WTC11 (cell line): ENCODE measurements around the gene CNOT1. TPM values are rescaled to one million over a fixed set of nuclear protein-coding genes. Genes with fewer than 3 reads are reported as not detected.

ENCODE experiments used
- ATAC-seq: fragments of 200-7000 bp; cut with Tn5 transposase; 2 replicates; pipeline ENCODE4 v1.10.0; 2021; ENCODE audit warnings: mild to moderate bottlenecking, moderate library complexity
- CTCF ChIA-PET: fragments of 300-600 bp; sonication (Branson Sonifier 250); formaldehyde crosslinking; loops from one replicate; lab custom pipeline; 2021; ENCODE audit warnings: antibody characterized with exemption; lab: Charles Lee
- POLR2A ChIA-PET: fragments of 350-600 bp; sonication (Branson Sonifier 250); formaldehyde crosslinking; loops from one replicate; lab custom pipeline; 2021; ENCODE audit warnings: antibody characterized with exemption; lab: Charles Lee
- DNase-seq: peaks from one replicate; pipeline ENCODE4 v3.0.0; 2021; ENCODE audit warnings: low spot score
- H3K27ac Mint-ChIP-seq: 2 replicates; pipeline ENCODE4 v1.8.0; 2021; ENCODE audit warnings: mixed read lengths
- H3K27me3 Mint-ChIP-seq: 2 replicates; pipeline ENCODE4 v1.8.0; 2021; ENCODE audit warnings: low read depth, mild to moderate bottlenecking, moderate library complexity, mixed read lengths
- H3K36me3 Mint-ChIP-seq: 2 replicates; pipeline ENCODE4 v1.8.0; 2021; ENCODE audit warnings: mixed read lengths
- H3K4me1 Mint-ChIP-seq: 2 replicates; pipeline ENCODE4 v1.8.0; 2022; ENCODE audit warnings: mixed read lengths
- H3K4me3 Mint-ChIP-seq: 2 replicates; pipeline ENCODE4 v1.8.0; 2021; ENCODE audit warnings: mild to moderate bottlenecking, moderate library complexity, mixed read lengths
- H3K9me3 Mint-ChIP-seq: 2 replicates; pipeline ENCODE4 v1.8.0; 2021; ENCODE audit warnings: mixed read lengths
- AR ChIP-seq: fragments of 250-450 bp; sonication (Bioruptor Pico); IDR thresholded peaks from 2 replicates; pipeline ENCODE4 v1.9.0; 2021; ENCODE audit warnings: mild to moderate bottlenecking
- ATF1 ChIP-seq: sonication (generic); formaldehyde crosslinking; IDR thresholded peaks from 2 replicates; pipeline ENCODE4 v1.8.1; 2023; ENCODE audit warnings: mild to moderate bottlenecking, moderate library complexity, missing genetic modification reagents
- ELF4 ChIP-seq: sonication (generic); formaldehyde crosslinking; IDR thresholded peaks from 2 replicates; pipeline ENCODE4 v1.8.1; 2022; ENCODE audit warnings: low read depth, mild to moderate bottlenecking, moderate library complexity, missing genetic modification reagents
- FOXK1 ChIP-seq: sonication (generic); formaldehyde crosslinking; IDR thresholded peaks from 2 replicates; pipeline ENCODE4 v1.8.0; 2022; ENCODE audit warnings: mild to moderate bottlenecking, moderate library complexity, missing genetic modification reagents
- GTF2I ChIP-seq: fragments of 250-450 bp; sonication (Bioruptor Pico); conservative IDR thresholded peaks from 2 replicates; pipeline ENCODE4 v1.4.0; 2021; ENCODE audit warnings: mild to moderate bottlenecking
- JUN ChIP-seq: sonication (generic); formaldehyde crosslinking; IDR thresholded peaks from 2 replicates; pipeline ENCODE4 v1.8.0; 2023; ENCODE audit warnings: mild to moderate bottlenecking, missing genetic modification reagents
- KAT7 ChIP-seq: sonication (generic); formaldehyde crosslinking; IDR thresholded peaks from 2 replicates; pipeline ENCODE4 v1.8.1; 2023; ENCODE audit warnings: missing genetic modification reagents, mild to moderate bottlenecking, borderline replicate concordance
- MAX ChIP-seq: sonication (generic); formaldehyde crosslinking; IDR thresholded peaks from 2 replicates; pipeline ENCODE4 v1.8.0; 2022; ENCODE audit warnings: mild to moderate bottlenecking, missing genetic modification reagents
- MXD4 ChIP-seq: fragments of 250-450 bp; sonication (Bioruptor Pico); IDR thresholded peaks from 2 replicates; pipeline ENCODE4 v1.8.0; 2021; ENCODE audit warnings: mild to moderate bottlenecking, moderate library complexity, borderline replicate concordance
- NFATC4 ChIP-seq: fragments of 250-450 bp; sonication (Bioruptor Pico); IDR thresholded peaks from 2 replicates; pipeline ENCODE4 v1.9.0; 2021; ENCODE audit warnings: mild to moderate bottlenecking
- NFE2L1 ChIP-seq: sonication (generic); formaldehyde crosslinking; IDR thresholded peaks from 2 replicates; pipeline ENCODE4 v1.8.1; 2023; ENCODE audit warnings: missing genetic modification reagents
- NFYB ChIP-seq: sonication (generic); formaldehyde crosslinking; conservative IDR thresholded peaks from 2 replicates; pipeline ENCODE4 v1.8.0; 2022; ENCODE audit warnings: low read depth, missing genetic modification reagents
- NR1H2 ChIP-seq: sonication (generic); formaldehyde crosslinking; IDR thresholded peaks from 2 replicates; pipeline ENCODE4 v1.9.0; 2021; ENCODE audit warnings: mild to moderate bottlenecking, moderate library complexity, missing genetic modification reagents
- NR2C2 ChIP-seq: sonication (generic); formaldehyde crosslinking; IDR thresholded peaks from 2 replicates; pipeline ENCODE4 v1.8.0; 2022; ENCODE audit warnings: mild to moderate bottlenecking, missing genetic modification reagents
- TP53 ChIP-seq: sonication (generic); formaldehyde crosslinking; IDR thresholded peaks from 2 replicates; pipeline ENCODE4 v1.8.1; 2023; ENCODE audit warnings: mild to moderate bottlenecking, missing genetic modification reagents
- ZBTB21 ChIP-seq: sonication (generic); formaldehyde crosslinking; IDR thresholded peaks from 2 replicates; pipeline ENCODE4 v1.8.1; 2023; ENCODE audit warnings: mild to moderate bottlenecking, missing genetic modification reagents, borderline replicate concordance
- ZMAT4 ChIP-seq: fragments of 250-450 bp; sonication (Bioruptor Pico); IDR thresholded peaks from 2 replicates; pipeline ENCODE4 v1.9.0; 2021; ENCODE audit warnings: mild to moderate bottlenecking
- ZNF121 ChIP-seq: sonication (generic); formaldehyde crosslinking; IDR thresholded peaks from 2 replicates; pipeline ENCODE4 v1.8.0; 2023; ENCODE audit warnings: missing genetic modification reagents
- ZNF219 ChIP-seq: sonication (generic); formaldehyde crosslinking; IDR thresholded peaks from 2 replicates; pipeline ENCODE4 v1.8.0; 2023; ENCODE audit warnings: missing genetic modification reagents, mild to moderate bottlenecking, borderline replicate concordance
- ZNF232 ChIP-seq: sonication (generic); formaldehyde crosslinking; IDR thresholded peaks from 2 replicates; pipeline ENCODE4 v1.8.0; 2022; ENCODE audit warnings: mild to moderate bottlenecking, missing genetic modification reagents
- ZNF281 ChIP-seq: sonication (generic); formaldehyde crosslinking; IDR thresholded peaks from 2 replicates; pipeline ENCODE4 v1.8.0; 2023; ENCODE audit warnings: mild to moderate bottlenecking, missing genetic modification reagents
- ZNF396 ChIP-seq: fragments of 250-450 bp; sonication (Bioruptor Pico); IDR thresholded peaks from 2 replicates; pipeline ENCODE4 v1.8.0; 2021; ENCODE audit warnings: mild to moderate bottlenecking, moderate library complexity, borderline replicate concordance
- ZNF423 ChIP-seq: fragments of 250-450 bp; sonication (Bioruptor Pico); IDR thresholded peaks from 2 replicates; pipeline ENCODE4 v2.1.2; 2022; ENCODE audit warnings: mild to moderate bottlenecking, moderate library complexity
- ZNF425 ChIP-seq: fragments of 250-450 bp; sonication (Bioruptor Pico); conservative IDR thresholded peaks from 2 replicates; pipeline ENCODE4 v1.9.0; 2021; ENCODE audit warnings: mild to moderate bottlenecking
- total RNA-seq: library from RNA; stranded (reverse); gene quantifications from 3 replicates; pipeline ENCODE4 v1.2.3, GENCODE V29; 2021

The CNOT1 gene
- total RNA-seq, 1 experiment from 2014 or later, result 314 TPM

GRCh38 chr16:58495521-58496331 lies 133.9 kb downstream of the CNOT1 start:
- Mint-ChIP-seq H3K36me3 (no peaks in the 10 kb centered on the region), H3K27ac (peak overlapping the region; percentile 72; the same call in 1 of the 2 replicates), H3K4me1 (peaks cover 16% of the 10 kb centered on the region), H3K4me3 (peak overlapping the region; percentile 8; the same call in 1 of the 2 replicates), H3K9me3 (no peaks in the 10 kb centered on the region), H3K27me3 (peaks cover 43% of the 10 kb centered on the region)
- no peak for TF ChIP-seq ZNF232
- no peak for TF ChIP-seq NFE2L1 (CRISPR knock-in tag)
- no peak for TF ChIP-seq ZNF423
- no peak for TF ChIP-seq KAT7 (CRISPR knock-in tag)
- TF ChIP-seq NR2C2 (CRISPR knock-in tag), result no peak
- no peak for TF ChIP-seq ZNF425 (CRISPR knock-in tag)
- no peak for TF ChIP-seq NR1H2
- no peak for TF ChIP-seq ZNF121 (CRISPR knock-in tag)
- TF ChIP-seq ATF1 (CRISPR knock-in tag), result no peak
- no peak for TF ChIP-seq ZNF396 (CRISPR knock-in tag)
- TF ChIP-seq ELF4 (CRISPR knock-in tag), result no peak
- no peak for TF ChIP-seq ZNF281 (CRISPR knock-in tag)
- ChIA-PET POLR2A (interaction anchor here (0.6 kb wide), 1 partner anchor 132 kb away, joined by 8 read pairs; no protein-coding TSS in a partner anchor), CTCF (interaction anchor here (0.6 to 3.9 kb wide), 30 partner anchors 9 to 261 kb away, joined by 3 to 29 read pairs (median 4); a partner anchor contains a TSS)
- DNase-seq, result no peak
- no peak for ATAC-seq

GRCh38 chr16:58494981-58495520 lies 134.6 kb downstream of the CNOT1 start:
- peaks cover 16% of the 10 kb centered on the region for H3K4me1 Mint-ChIP-seq
- ChIA-PET CTCF (interaction anchor here (0.6 to 3.9 kb wide), 30 partner anchors 9 to 261 kb away, joined by 3 to 29 read pairs (median 4); a partner anchor contains a TSS), POLR2A (interaction anchor here (0.7 kb wide), 1 partner anchor 21 kb away, joined by 4 read pairs; no protein-coding TSS in a partner anchor)
- DNase-seq (peak; percentile 83), ATAC-seq (peak; percentile 60)
- no peaks in the 10 kb centered on the region for H3K36me3 Mint-ChIP-seq
- H3K27me3 Mint-ChIP-seq, result peaks cover 37% of the 10 kb centered on the region
- 0 out of 2 replicates have a peak overlapping the region, but pooled peaks have one; percentile 72 for H3K27ac Mint-ChIP-seq
- 0 out of 2 replicates have a peak overlapping the region, but pooled peaks have one; percentile 22 for H3K4me3 Mint-ChIP-seq
- no peaks in the 10 kb centered on the region for H3K9me3 Mint-ChIP-seq
- TF ChIP-seq MAX, result 0 out of 2 replicates have a peak, but pooled peaks have one; percentile 18
- no peak for TF ChIP-seq NFYB (CRISPR knock-in tag)
- peak; percentile 40; the same call in 1 of the 2 replicates for TF ChIP-seq FOXK1
- TF ChIP-seq JUN, result no peak
- no peak for TF ChIP-seq TP53 (CRISPR knock-in tag)
- no peak for TF ChIP-seq ZNF219 (CRISPR knock-in tag)
- TF ChIP-seq ZMAT4 (CRISPR knock-in tag), result no peak
- TF ChIP-seq AR (CRISPR knock-in tag), result no peak
- TF ChIP-seq ATF1 (CRISPR knock-in tag), result no peak
- TF ChIP-seq ZBTB21 (CRISPR knock-in tag), result no peak
- no peak for TF ChIP-seq NFATC4
- TF ChIP-seq ZNF425 (CRISPR knock-in tag), result no peak
- TF ChIP-seq GTF2I (CRISPR knock-in tag), result no peak
- TF ChIP-seq MXD4 (CRISPR knock-in tag), result no peak
